Hepatocyte (in vitro differentiated cells): Measurements from ENCODE around the gene TMEM87A.

Experiments
- EZH2 ChIP-seq: fragments of 200-600 bp; sonication (generic); IDR thresholded peaks from 2 replicates; pipeline ENCODE4 v1.6.1; 2016; ENCODE audit warnings: antibody characterized with exemption, mild to moderate bottlenecking, borderline replicate concordance
- TF ChIP-seq, protein P1 (sequence below): fragments of 200-600 bp; sonication (generic); IDR thresholded peaks from 2 replicates; pipeline ENCODE4 v1.5.1; 2016; ENCODE audit warnings: antibody characterized with exemption, mild to moderate bottlenecking; ENCODE audit not compliant: poor library complexity

DNA sequence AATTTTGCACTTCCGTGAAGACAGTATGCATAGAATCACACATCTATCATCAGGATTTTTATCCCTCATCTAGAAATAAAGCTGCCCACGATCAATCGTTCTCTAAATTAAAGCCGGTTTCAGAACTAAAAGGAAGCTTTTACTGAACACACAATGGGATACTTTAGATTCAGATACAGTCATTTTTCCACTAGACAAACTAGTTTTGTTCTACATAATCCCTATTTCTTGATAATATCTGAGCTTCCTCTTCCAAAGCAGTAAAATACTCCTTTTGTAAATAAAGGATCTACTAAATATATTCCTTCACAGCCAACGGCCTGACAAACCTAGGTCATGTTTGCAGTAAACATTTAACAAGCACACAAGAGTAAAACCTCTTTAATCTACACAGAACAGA lies 2.2 kb downstream of the TMEM87A start:
- TF ChIP-seq, protein P1, sequence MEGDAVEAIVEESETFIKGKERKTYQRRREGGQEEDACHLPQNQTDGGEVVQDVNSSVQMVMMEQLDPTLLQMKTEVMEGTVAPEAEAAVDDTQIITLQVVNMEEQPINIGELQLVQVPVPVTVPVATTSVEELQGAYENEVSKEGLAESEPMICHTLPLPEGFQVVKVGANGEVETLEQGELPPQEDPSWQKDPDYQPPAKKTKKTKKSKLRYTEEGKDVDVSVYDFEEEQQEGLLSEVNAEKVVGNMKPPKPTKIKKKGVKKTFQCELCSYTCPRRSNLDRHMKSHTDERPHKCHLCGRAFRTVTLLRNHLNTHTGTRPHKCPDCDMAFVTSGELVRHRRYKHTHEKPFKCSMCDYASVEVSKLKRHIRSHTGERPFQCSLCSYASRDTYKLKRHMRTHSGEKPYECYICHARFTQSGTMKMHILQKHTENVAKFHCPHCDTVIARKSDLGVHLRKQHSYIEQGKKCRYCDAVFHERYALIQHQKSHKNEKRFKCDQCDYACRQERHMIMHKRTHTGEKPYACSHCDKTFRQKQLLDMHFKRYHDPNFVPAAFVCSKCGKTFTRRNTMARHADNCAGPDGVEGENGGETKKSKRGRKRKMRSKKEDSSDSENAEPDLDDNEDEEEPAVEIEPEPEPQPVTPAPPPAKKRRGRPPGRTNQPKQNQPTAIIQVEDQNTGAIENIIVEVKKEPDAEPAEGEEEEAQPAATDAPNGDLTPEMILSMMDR = no peak
- TF ChIP-seq EZH2 = no peak
